OCI-LY3 (cell line): Measurements from ENCODE around the gene LMO1.

ENCODE experiments used
- H2AFZ ChIP-seq: fragments of 200-600, 300-600 bp; shearing (Covaris generic); 2 replicates; pipeline ENCODE4 v1.6.0; 2014; ENCODE audit warnings: antibody characterized with exemption, low read depth, low read length
- H3K27ac ChIP-seq: fragments of 200-600, 300-600 bp; sonication (generic); 2 replicates; pipeline ENCODE4 v1.5.1; 2014; ENCODE audit warnings: mild to moderate bottlenecking, low read length, moderate library complexity, mixed read lengths
- H3K27me3 ChIP-seq: fragments of 200-600, 300-600 bp; sonication (generic); 2 replicates; pipeline ENCODE4 v1.6.1; 2014; ENCODE audit warnings: low read depth, low read length, mixed read lengths
- H3K36me3 ChIP-seq: fragments of 200-600, 300-600 bp; sonication (generic); replicated peaks from 2 replicates; pipeline ENCODE3; 2014; ENCODE audit warnings: low read depth, low read length, mixed read lengths
- H3K4me1 ChIP-seq: fragments of 300-600, 200-600 bp; sonication (generic); 2 replicates; pipeline ENCODE4 v1.6.1; 2014; ENCODE audit warnings: low read length, mixed read lengths
- H3K4me2 ChIP-seq: fragments of 200-600, 300-600 bp; sonication (generic); 2 replicates; pipeline ENCODE4 v1.6.1; 2014; ENCODE audit warnings: low read length, mixed read lengths
- H3K4me3 ChIP-seq: fragments of 300-600, 200-600 bp; sonication (generic); 2 replicates; pipeline ENCODE4 v1.5.1; 2014; ENCODE audit warnings: antibody characterized with exemption, mild to moderate bottlenecking, low read length, moderate library complexity
- H3K79me2 ChIP-seq: fragments of 300-600, 200-600 bp; shearing (Covaris generic); 2 replicates; pipeline ENCODE4 v1.6.1; 2014; ENCODE audit warnings: mild to moderate bottlenecking, low read length, mixed read lengths
- H3K9ac ChIP-seq: fragments of 300-600, 200-600 bp; shearing (Covaris generic); 2 replicates; pipeline ENCODE4 v1.6.0; 2014; ENCODE audit warnings: mild to moderate bottlenecking, low read length, moderate library complexity
- H3K9me3 ChIP-seq: fragments of 200-600, 300-600 bp; shearing (Covaris generic); 2 replicates; pipeline ENCODE4 v1.6.1; 2014; ENCODE audit warnings: low read length, mixed read lengths; ENCODE audit not compliant: insufficient read depth
- H4K20me1 ChIP-seq: fragments of 200-600, 300-600 bp; sonication (generic); 2 replicates; pipeline ENCODE4 v1.6.1; 2016; ENCODE audit warnings: low read length, mixed read lengths; ENCODE audit not compliant: insufficient read depth
- EZH2phosphoT487 ChIP-seq: fragments of 200-600 bp; shearing (Covaris generic); IDR thresholded peaks from 2 replicates; pipeline ENCODE4 v1.6.1; 2018; ENCODE audit warnings: antibody characterized with exemption, mixed run types, low read depth
- TF ChIP-seq, protein P1 (sequence below): fragments of 200-600, 300-600 bp; sonication (generic); IDR thresholded peaks from 2 replicates; pipeline ENCODE4 v1.5.1; 2014; ENCODE audit warnings: antibody characterized with exemption, low read length, low read depth

LMO1 gene

DNA sequence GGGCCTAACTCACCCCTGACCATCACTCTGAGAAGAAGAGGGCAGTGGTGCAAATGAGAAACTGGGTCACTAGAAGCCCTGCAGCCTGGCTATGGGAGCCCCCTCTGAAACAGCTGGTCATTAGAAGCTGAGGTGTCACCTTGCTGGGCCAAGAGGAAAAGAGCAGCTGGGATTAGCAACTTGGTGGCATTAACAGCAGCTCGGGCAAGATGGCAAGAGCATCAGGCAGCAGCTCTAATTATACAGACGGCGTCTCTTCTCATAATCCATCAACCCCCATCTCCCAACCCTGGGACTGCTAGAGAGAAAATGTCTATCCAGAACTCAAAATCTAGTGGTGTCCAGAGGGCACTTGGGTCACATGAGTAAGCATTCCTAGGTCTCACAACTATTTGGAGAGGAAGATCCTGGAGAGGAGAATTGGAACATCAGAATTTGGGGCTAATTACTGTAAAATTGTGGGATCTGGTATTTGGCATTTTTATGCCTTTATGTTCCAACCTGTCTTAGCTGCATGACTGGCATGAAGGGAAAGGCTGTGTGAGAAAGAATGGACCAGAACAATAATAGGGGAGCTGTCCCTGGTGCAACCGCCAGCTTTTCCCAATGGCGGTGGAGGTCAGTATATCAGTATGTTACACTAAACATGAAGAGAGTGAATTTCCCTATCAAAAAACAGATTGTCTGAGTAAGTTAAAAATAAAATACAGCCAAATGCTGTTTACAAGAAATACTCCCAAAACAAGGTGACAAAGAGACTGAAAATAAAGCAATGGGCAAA lies 7.6 kb upstream of the LMO1 start:
- Histone ChIP-seq H3K4me1 (no peaks in the 10 kb centered on the region), H3K36me3 (no peaks in the 10 kb centered on the region), H3K4me3 (no peak overlapping the region), H3K4me2 (no peak overlapping the region), H3K9ac (no peak overlapping the region), H3K79me2 (no peaks in the 10 kb centered on the region), H3K27ac (no peak overlapping the region), H3K9me3 (no peaks in the 10 kb centered on the region), H2AFZ (no peak overlapping the region), H3K27me3 (peaks cover 23% of the 10 kb centered on the region), H4K20me1 (no peaks in the 10 kb centered on the region)
- TF ChIP-seq, protein P1, sequence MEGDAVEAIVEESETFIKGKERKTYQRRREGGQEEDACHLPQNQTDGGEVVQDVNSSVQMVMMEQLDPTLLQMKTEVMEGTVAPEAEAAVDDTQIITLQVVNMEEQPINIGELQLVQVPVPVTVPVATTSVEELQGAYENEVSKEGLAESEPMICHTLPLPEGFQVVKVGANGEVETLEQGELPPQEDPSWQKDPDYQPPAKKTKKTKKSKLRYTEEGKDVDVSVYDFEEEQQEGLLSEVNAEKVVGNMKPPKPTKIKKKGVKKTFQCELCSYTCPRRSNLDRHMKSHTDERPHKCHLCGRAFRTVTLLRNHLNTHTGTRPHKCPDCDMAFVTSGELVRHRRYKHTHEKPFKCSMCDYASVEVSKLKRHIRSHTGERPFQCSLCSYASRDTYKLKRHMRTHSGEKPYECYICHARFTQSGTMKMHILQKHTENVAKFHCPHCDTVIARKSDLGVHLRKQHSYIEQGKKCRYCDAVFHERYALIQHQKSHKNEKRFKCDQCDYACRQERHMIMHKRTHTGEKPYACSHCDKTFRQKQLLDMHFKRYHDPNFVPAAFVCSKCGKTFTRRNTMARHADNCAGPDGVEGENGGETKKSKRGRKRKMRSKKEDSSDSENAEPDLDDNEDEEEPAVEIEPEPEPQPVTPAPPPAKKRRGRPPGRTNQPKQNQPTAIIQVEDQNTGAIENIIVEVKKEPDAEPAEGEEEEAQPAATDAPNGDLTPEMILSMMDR, result no peak
- TF ChIP-seq EZH2phosphoT487, result no peak

DNA sequence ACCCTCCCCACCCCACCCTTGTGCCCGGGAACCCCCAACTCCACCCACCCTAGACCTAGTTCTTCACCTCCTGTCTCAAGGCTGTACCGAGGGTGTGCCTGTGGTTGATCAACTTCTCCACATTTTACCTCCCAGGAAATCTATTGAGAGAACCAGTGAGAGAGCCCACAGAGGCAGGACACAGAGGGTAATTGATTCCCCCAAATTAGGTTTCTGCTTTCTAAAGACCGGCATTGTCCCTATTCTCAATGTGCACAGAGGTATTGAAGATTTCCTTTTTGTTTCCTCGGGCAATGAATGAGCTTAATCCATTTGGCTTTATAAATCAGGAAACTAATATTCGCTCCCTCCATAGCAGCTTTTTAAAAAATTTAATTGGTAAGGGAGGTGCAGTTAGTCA lies 6.0 kb upstream of the LMO1 start:
- no peak overlapping the region for H3K4me2 ChIP-seq
- no peaks in the 10 kb centered on the region for H3K4me1 ChIP-seq
- no peak overlapping the region for H3K9ac ChIP-seq
- no peaks in the 10 kb centered on the region for H4K20me1 ChIP-seq
- H3K27me3 ChIP-seq, result peaks cover 19% of the 10 kb centered on the region
- H3K9me3 ChIP-seq, result no peaks in the 10 kb centered on the region
- H3K79me2 ChIP-seq, result no peaks in the 10 kb centered on the region
- no peaks in the 10 kb centered on the region for H3K36me3 ChIP-seq
- no peak overlapping the region for H3K27ac ChIP-seq
- no peak overlapping the region for H3K4me3 ChIP-seq
- no peak overlapping the region for H2AFZ ChIP-seq
- TF ChIP-seq, protein P1, result no peak
- TF ChIP-seq EZH2phosphoT487, result no peak

DNA sequence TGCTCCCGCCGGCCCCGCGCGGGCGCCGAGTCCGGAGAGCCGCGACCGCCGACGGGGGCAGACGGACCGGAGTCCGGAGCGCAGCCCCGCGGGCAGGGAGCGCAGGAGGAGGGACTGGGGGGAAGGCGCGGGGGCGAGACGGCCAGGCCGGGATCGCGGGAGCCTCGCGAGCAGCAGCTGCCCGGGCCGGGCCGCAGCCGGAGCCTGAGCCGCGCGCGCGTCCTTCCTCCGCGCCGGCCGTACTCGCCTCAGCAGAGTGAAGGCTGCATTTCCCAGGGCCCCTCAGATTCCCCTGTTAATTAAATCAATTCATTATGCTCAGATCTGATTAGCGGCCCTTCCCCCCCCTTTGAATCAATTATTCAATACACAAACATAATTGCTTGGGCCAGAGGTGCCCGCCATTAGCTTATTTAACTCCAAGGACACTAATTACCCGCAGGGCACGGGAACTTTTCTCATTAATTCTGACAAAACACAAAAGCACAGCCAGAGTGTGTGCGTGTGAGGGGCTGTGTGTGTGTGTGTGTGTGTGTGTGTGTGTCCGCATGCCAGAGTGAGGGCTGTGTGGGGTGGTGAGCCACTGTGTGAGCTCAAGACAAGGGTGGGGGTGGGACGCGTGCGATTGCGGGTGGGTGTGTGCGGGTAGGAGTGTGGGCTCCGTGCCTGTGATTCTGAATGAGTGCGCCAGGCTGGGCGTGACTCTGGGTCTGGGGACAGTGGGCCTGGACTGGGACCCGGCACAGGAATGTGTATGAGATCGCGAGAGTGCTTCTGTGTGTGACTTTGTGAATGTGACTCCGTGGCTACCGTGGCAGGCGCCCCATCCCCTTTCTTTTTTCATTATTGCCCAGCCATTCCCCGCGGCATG lies 5.1 kb upstream of the LMO1 start:
- H3K79me2 ChIP-seq, result no peaks in the 10 kb centered on the region
- no peak overlapping the region for H3K4me2 ChIP-seq
- no peak overlapping the region for H3K9ac ChIP-seq
- 0 out of 2 replicates have a peak, but pooled peaks cover 3% of the 10 kb centered on the region for H3K4me1 ChIP-seq
- H3K4me3 ChIP-seq, result no peak overlapping the region
- H3K27ac ChIP-seq, result no peak overlapping the region
- H3K9me3 ChIP-seq, result no peaks in the 10 kb centered on the region
- no peak for TF ChIP-seq EZH2phosphoT487
- TF ChIP-seq, protein P1, result no peak
- no peaks in the 10 kb centered on the region for H3K36me3 ChIP-seq
- H4K20me1 ChIP-seq, result no peaks in the 10 kb centered on the region
- H3K27me3 ChIP-seq, result peaks cover 17% of the 10 kb centered on the region
- no peak overlapping the region for H2AFZ ChIP-seq

DNA sequence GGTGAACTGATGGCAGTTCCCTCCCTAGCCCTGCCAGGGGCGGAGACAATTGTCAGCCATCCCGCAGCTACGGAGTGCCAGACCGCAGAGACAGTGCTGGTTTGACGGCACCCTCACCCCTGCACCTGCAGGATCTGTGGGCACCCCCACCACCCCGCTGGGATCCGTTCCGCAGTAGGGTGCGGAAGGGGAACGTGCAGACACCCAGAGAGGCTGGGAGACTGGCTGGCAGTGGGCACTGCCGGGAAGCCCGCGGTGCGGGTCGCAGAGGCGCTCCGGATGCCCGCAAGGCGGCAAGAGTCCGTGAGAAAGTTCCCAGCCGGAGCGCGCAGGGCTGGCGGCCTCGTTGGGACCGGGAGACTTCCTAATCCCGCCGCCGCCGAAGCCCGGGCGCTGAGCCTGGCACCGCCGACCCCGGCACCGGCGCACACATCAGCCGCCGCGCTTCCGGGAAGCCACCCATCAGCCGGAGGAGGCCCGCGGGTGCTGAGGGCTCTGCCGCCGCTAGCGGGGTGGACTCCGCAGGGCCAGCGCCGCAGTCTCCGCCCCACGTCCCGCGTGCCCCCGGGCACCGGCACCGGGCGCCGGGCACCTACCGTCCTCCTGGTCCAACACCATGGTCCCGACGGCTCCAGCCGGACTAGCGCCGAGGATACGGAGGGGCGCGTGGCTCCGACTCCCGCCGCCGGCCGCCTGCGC lies 4.3 kb upstream of the LMO1 start:
- Histone ChIP-seq H3K27ac (no peak overlapping the region), H3K9me3 (no peaks in the 10 kb centered on the region), H3K36me3 (no peaks in the 10 kb centered on the region), H3K9ac (no peak overlapping the region), H4K20me1 (no peaks in the 10 kb centered on the region), H3K4me1 (0 out of 2 replicates have a peak, but pooled peaks cover 3% of the 10 kb centered on the region), H3K4me3 (no peak overlapping the region), H3K4me2 (no peak overlapping the region), H3K27me3 (peaks cover 17% of the 10 kb centered on the region), H2AFZ (no peak overlapping the region), H3K79me2 (no peaks in the 10 kb centered on the region)
- no peak for TF ChIP-seq EZH2phosphoT487
